K562 (cell line): Measurements from ENCODE around the gene FARP1. TPM values are rescaled to one million over a fixed set of nuclear protein-coding genes. Genes with fewer than 3 reads are reported as not detected.

ENCODE experiments used
- ATAC-seq: fragments of 200-7000 bp; cut with Tn5 transposase; 3 replicates; pipeline ENCODE4 v1.9.1; 2020; ENCODE audit warnings: moderate library complexity
- BruUV-seq: library from RNA; stranded (reverse); fragments of 400-500 nt; replicated peaks from 2 replicates; lab custom pipeline; 2021; lab: Mats Ljungman, UMichigan
- CTCF ChIA-PET: fragments of 300-600 bp; formaldehyde crosslinking; extraction: SDS; loops from one replicate; lab custom pipeline; 2021; ENCODE audit warnings: low intra/inter-chr PET ratio; lab: Yijun Ruan, JAX
- POLR2A ChIA-PET: fragments of 300-600, 350-650 bp; sonication (Branson Sonifier 250); formaldehyde crosslinking; extraction: SDS; loops from one replicate; lab custom pipeline; 2021; ENCODE audit warnings: antibody characterized with exemption, inconsistent platforms; lab: Yijun Ruan, JAX
- DNase-seq, 4 experiments: peaks; one replicate each; pipeline versions ENCODE4 v3.0.0 to v3.0.0-alpha.2; 2011 to 2018; ENCODE audit warnings: low spot score in 3 of 4, mixed read lengths in 3 of 4; ENCODE audit errors: extremely low read depth in 1 of 4
- FAIRE-seq: peaks from 2 replicates; lab custom pipeline; 2011; peaks lifted over from hg19 to GRCh38; lab: Jason Lieb, UNC
- H2AFZ ChIP-seq: 2 replicates; pipeline ENCODE4 v1.6.0; 2011; ENCODE audit warnings: low read depth, low read length, control low read depth, inconsistent platforms
- H3K27ac ChIP-seq: fragments of 200-600 bp; 3 replicates; pipeline ENCODE4 v1.8.0; 2011; ENCODE audit warnings: low read depth, mild to moderate bottlenecking, control low read depth, inconsistent platforms, low read length, moderate library complexity, mixed read lengths; ENCODE audit errors: extremely low read depth
- H3K27me3 ChIP-seq, 2 experiments: fragments of 300-600 bp in 1 of 2; 2 replicates in 1 of 2; 3 replicates in 1 of 2; pipeline versions ENCODE4 v1.6.0 to v1.8.0; 2011; ENCODE audit warnings: inconsistent platforms in 2 of 2, low read length in 2 of 2, mild to moderate bottlenecking in 1 of 2, mixed read lengths in 1 of 2, moderate library complexity in 1 of 2; ENCODE audit not compliant: control insufficient read depth in 2 of 2, insufficient read depth in 2 of 2
- H3K36me3 ChIP-seq: fragments of 300-600 bp; 3 replicates; pipeline ENCODE4 v1.8.0; 2011; ENCODE audit warnings: mild to moderate bottlenecking, low read length, inconsistent platforms; ENCODE audit not compliant: control insufficient read depth, insufficient read depth
- H3K4me1 ChIP-seq, 2 experiments: fragments of 200-600 bp in 1 of 2; replicated peaks in 1 of 2; 2 replicates in 1 of 2; 3 replicates in 1 of 2; pipeline versions ENCODE4 v1.5.1 to v1.8.0; 2011; ENCODE audit warnings: inconsistent platforms in 2 of 2, low read length in 2 of 2, mild to moderate bottlenecking in 1 of 2, mixed read lengths in 1 of 2, moderate library complexity in 1 of 2; ENCODE audit not compliant: control insufficient read depth in 2 of 2, insufficient read depth in 2 of 2
- H3K4me2 ChIP-seq: 2 replicates; pipeline ENCODE4 v1.6.1; 2011; ENCODE audit warnings: low read length, control low read depth, inconsistent platforms, mixed read lengths; ENCODE audit not compliant: insufficient read depth
- H3K4me3 ChIP-seq: fragments of 200-600 bp; sonication (generic), shearing (Covaris generic); 2 replicates; pipeline ENCODE4 v1.5.1; 2016; ENCODE audit warnings: control low read depth, inconsistent platforms
- H3K79me2 ChIP-seq: fragments of 200-600 bp; 3 replicates; pipeline ENCODE4 v1.8.0; 2011; ENCODE audit warnings: low read length, inconsistent platforms; ENCODE audit not compliant: control insufficient read depth, insufficient read depth
- H3K9ac ChIP-seq, 2 experiments: 2 replicates each; pipeline versions ENCODE4 v1.6.0 to v1.6.1; 2011; ENCODE audit warnings: low read depth in 2 of 2, low read length in 2 of 2, control low read depth in 1 of 2, inconsistent platforms in 1 of 2, mild to moderate bottlenecking in 1 of 2, mixed read lengths in 1 of 2; ENCODE audit not compliant: insufficient read depth in 1 of 2
- H3K9me1 ChIP-seq: one replicate; pipeline ENCODE4 v1.6.0; 2011; ENCODE audit warnings: inconsistent platforms, mild to moderate bottlenecking, low read length, moderate library complexity; ENCODE audit not compliant: control insufficient read depth, insufficient read depth
- H3K9me3 ChIP-seq: replicated peaks from 2 replicates; pipeline ENCODE4 v1.5.1; 2011; ENCODE audit warnings: low read depth, low read length, inconsistent platforms; ENCODE audit not compliant: control insufficient read depth, insufficient read depth
- H4K20me1 ChIP-seq: replicated peaks from 2 replicates; pipeline ENCODE4 v1.6.1; 2011; ENCODE audit warnings: low read length, inconsistent platforms, mixed read lengths; ENCODE audit not compliant: control insufficient read depth, insufficient read depth
- EGR1 ChIP-seq: fragments of 450-650 bp; conservative IDR thresholded peaks from 2 replicates; pipeline ENCODE4 v1.6.1; 2017; ENCODE audit warnings: mild to moderate bottlenecking
- HDAC6 ChIP-seq: IDR thresholded peaks from 2 replicates; pipeline ENCODE4 v1.6.1; 2012; ENCODE audit warnings: low read depth, mild to moderate bottlenecking, control low read depth, inconsistent platforms, low read length, moderate library complexity
- HSF4 ChIP-seq: fragments of 250-450 bp; sonication (Bioruptor Pico); IDR thresholded peaks from 2 replicates; pipeline ENCODE4 v2.1.2; 2022; ENCODE audit warnings: mild to moderate bottlenecking, moderate library complexity, borderline replicate concordance
- NFIX ChIP-seq: fragments of 250-450 bp; sonication (Bioruptor Pico); IDR thresholded peaks from 2 replicates; pipeline ENCODE4 v1.4.0; 2020; ENCODE audit warnings: low read depth, mild to moderate bottlenecking, moderate library complexity
- NR0B1 ChIP-seq: fragments of 450-650 bp; IDR thresholded peaks from one replicate; pipeline ENCODE4 v1.6.1; 2018; ENCODE audit warnings: mild to moderate bottlenecking, moderate library complexity; ENCODE audit not compliant: partially characterized antibody
- RAD21 ChIP-seq, 2 experiments: fragments of 250-450 bp in 1 of 2; fragments of 450-650 bp in 1 of 2; sonication (Bioruptor Pico) in 1 of 2; formaldehyde crosslinking in 1 of 2; IDR thresholded peaks in 1 of 2; conservative IDR thresholded peaks in 1 of 2; 2 replicates each; pipeline versions ENCODE4 v1.4.0 to v1.8.0; 2020 to 2022; ENCODE audit warnings: mild to moderate bottlenecking in 2 of 2, moderate library complexity in 1 of 2
- SIN3A ChIP-seq, 2 experiments: fragments of 150-350 bp in 1 of 2; IDR thresholded peaks; 2 replicates each; pipeline ENCODE4 v1.6.1; 2011 to 2016; ENCODE audit warnings: borderline replicate concordance in 2 of 2, low read depth in 2 of 2, low read length in 2 of 2, mild to moderate bottlenecking in 2 of 2, moderate library complexity in 2 of 2; ENCODE audit not compliant: control insufficient read depth in 1 of 2
- SMARCA5 ChIP-seq: fragments of 450-650 bp; IDR thresholded peaks from 2 replicates; pipeline ENCODE4 v1.6.1; 2016
- SREBF1 ChIP-seq: fragments of 150-350 bp; IDR thresholded peaks from 2 replicates; pipeline ENCODE4 v1.6.1; 2014; ENCODE audit warnings: antibody characterized with exemption, low read depth, low read length, borderline replicate concordance
- TGIF2 ChIP-seq: sonication (generic); formaldehyde crosslinking; IDR thresholded peaks from 2 replicates; pipeline ENCODE4 v1.8.1; 2022; ENCODE audit warnings: mild to moderate bottlenecking, missing genetic modification reagents, moderate library complexity
- XRCC4 ChIP-seq: IDR thresholded peaks from one replicate; pipeline ENCODE4 v1.6.1; 2011; ENCODE audit not compliant: insufficient read depth, insufficient read length; ENCODE audit errors: extremely low read depth
- ZKSCAN1 ChIP-seq: fragments of 150-350 bp; IDR thresholded peaks from 2 replicates; pipeline ENCODE4 v1.6.1; 2016; ENCODE audit warnings: low read depth, low read length
- ZNF395 ChIP-seq: fragments of 200-800 bp; sonication (Bioruptor generic); IDR thresholded peaks from 2 replicates; pipeline ENCODE4 v1.6.1; 2017; ENCODE audit warnings: missing genetic modification characterization, missing compliant biosample characterization
- WGBS: fragments of 100-300 bp; shearing (Covaris generic); methylation state at CpG from one replicate; pipeline ENCODE4 v1.1.6; 2016; ENCODE audit warnings: low coverage, mixed read lengths; ENCODE audit not compliant: insufficient coverage; ENCODE audit errors: missing lambda C conversion rate; 5-methylcytosine and 5-hydroxymethylcytosine counted together
- in situ Hi-C: fragments of 300-500 bp; cut with MboI; formaldehyde crosslinking; loops from 4 replicates; pipeline ENCODE4 v1.15.0; 2018; ENCODE audit warnings: inconsistent platforms, mixed read lengths
- intact Hi-C: fragments of 100-400 bp; cut with micrococcal nuclease; formaldehyde crosslinking; loops from 2 replicates; pipeline ENCODE4 v1.14.2; 2022
- polyA plus RNA-seq, 8 experiments: library from polyadenylated mRNA; depleted of rRNA in 4 of 8; stranded (reverse) in 5 of 8; unstranded in 3 of 8; fragments of >200 nt; fragmentation: Nextera tagmentation in 2 of 8; fragmentation: Illumina TruSeq in 1 of 8; extraction: Ambion mirVana in 2 of 8; extraction: Trizol in 1 of 8; gene quantifications; 2 replicates each; pipeline versions ENCODE4 v1.2.1 to v1.2.3, GENCODE V29; 2011 to 2014; ENCODE audit warnings: inconsistent platforms in 1 of 8, missing spikeins in 1 of 8
- total RNA-seq, 7 experiments: library from RNA; depleted of rRNA in 6 of 7; stranded (reverse); fragments of >200 nt in 6 of 7; fragmentation: Illumina TruSeq in 2 of 7; extraction: Trizol in 2 of 7; gene quantifications; 2 replicates each; pipeline versions ENCODE4 v1.2.1 to v1.2.3, GENCODE V29; 2011 to 2021; ENCODE audit warnings: low replicate concordance in 1 of 7

Gene FARP1
- total and polyA plus RNA-seq, 9 of the 15 experiments (the other 6 are each of a cell fraction or from before 2014, with no cell fraction given): 0.03 to 0.29 (median 0.05) TPM; not detected in 3

GRCh38 chr13:98467263-98467985 lies 324.5 kb downstream of the FARP1 start (continued):
- TF ChIP-seq SIN3A (IDR thresholded peaks at IDR 0.05; ENCODE audit: borderline replicate concordance in 2 of 2, control insufficient read depth in 1 of 2, low read depth in 2 of 2, low read length in 2 of 2) (no peak), SREBF1 (no peak), NR0B1 (no peak), ZKSCAN1 (no peak), HSF4 (no peak), ZNF395 (no peak)

GRCh38 chr13:98468361-98468760 lies 325.5 kb downstream of the FARP1 start:
- Histone ChIP-seq H2AFZ (no peak overlapping the region), H3K4me2 (no peak overlapping the region), H3K27me3 (no peaks in the 10 kb centered on the region), H3K4me3 (no peak overlapping the region), H3K79me2 (no peaks in the 10 kb centered on the region), H3K27ac (no peak overlapping the region), H3K9ac (no peak overlapping the region), H4K20me1 (no peaks in the 10 kb centered on the region), H3K36me3 (peaks cover 66% of the 10 kb centered on the region), H3K9me1 (no peaks in the 10 kb centered on the region), H3K4me1 (peaks cover 0 to 5% of the 10 kb centered on the region in 2 experiments; a peak in 2 of 5 replicates), H3K9me3 (no peaks in the 10 kb centered on the region)
- in situ Hi-C loops (no loop called here), intact Hi-C loops (no loop called here)
- BruUV-seq: no TSS peak
- no peak for ATAC-seq
- DNase-seq: no peak
- FAIRE-seq: no peak
- TF ChIP-seq XRCC4 (no peak), TGIF2 (CRISPR knock-in tag) (no peak), HDAC6 (no peak), NFIX (CRISPR knock-in tag) (no peak), EGR1 (no peak), SMARCA5 (no peak), RAD21 (CRISPR knock-in tag; conservative IDR thresholded peaks at IDR 0.05 in 1 of 2, IDR thresholded peaks at IDR 0.05 in 1 of 2) (peak in 1 of 2 experiments; percentile 13; a peak in 1 of 4 replicates)
- CTCF ChIA-PET: no interaction called here
- POLR2A ChIA-PET: no interaction called here
- 61% methylated on average over 2 of the region's 3 CpGs for WGBS
